Kidney epithelial cell (primary cell): ENCODE results near the gene SMPD2. TPM values are rescaled to one million over a fixed set of nuclear protein-coding genes. Genes with fewer than 3 reads are reported as not detected.
"Not testable (repeated sequence)": the region's sequence is repeated elsewhere in the genome, so short reads cannot be mapped to it uniquely, and the experiment has no call there.

Experiments
- DNase-seq: peaks from one replicate; pipeline ENCODE4 v3.0.0-alpha.2; 2010; ENCODE audit warnings: low read depth
- H3K27me3 ChIP-seq: 2 replicates; pipeline ENCODE4 v1.6.0; 2011; ENCODE audit warnings: low read length; ENCODE audit not compliant: control insufficient read depth, insufficient read depth
- H3K36me3 ChIP-seq: 2 replicates; pipeline ENCODE4 v1.5.1; 2011; ENCODE audit warnings: low read length; ENCODE audit not compliant: control insufficient read depth, insufficient read depth
- H3K4me3 ChIP-seq: 2 replicates; pipeline ENCODE4 v1.5.1; 2011; ENCODE audit warnings: low read depth, mild to moderate bottlenecking, control low read depth, low read length
- CTCF ChIP-seq: IDR thresholded peaks from 2 replicates; pipeline ENCODE4 v1.5.1; 2011; ENCODE audit warnings: mild to moderate bottlenecking, moderate library complexity, low read length, control low read depth, inconsistent platforms; ENCODE audit not compliant: insufficient read depth, poor library complexity, severe bottlenecking
- total RNA-seq: library from RNA; depleted of rRNA; stranded (reverse); fragments of >200 nt; gene quantifications from 2 replicates; pipeline ENCODE4 v1.2.3, GENCODE V29; 2015

SMPD2 gene
- total RNA-seq, 1 donor from 2014 or later: 17.0 TPM

GRCh38 chr6:109460161-109460829, 19.8 kb downstream of the SMPD2 start:
- Histone ChIP-seq H3K36me3 (no peaks in the 10 kb centered on the region), H3K27me3 (no peaks in the 10 kb centered on the region), H3K4me3 (no peak overlapping the region)
- no peak for TF ChIP-seq CTCF
- no peak for DNase-seq

- not testable (repeated sequence) for H3K36me3 ChIP-seq, DNase-seq, H3K4me3 ChIP-seq, H3K27me3 ChIP-seq
These were observed 20.7 kb downstream of the SMPD2 start for GRCh38 chr6:109461205-109461604.

DNA sequence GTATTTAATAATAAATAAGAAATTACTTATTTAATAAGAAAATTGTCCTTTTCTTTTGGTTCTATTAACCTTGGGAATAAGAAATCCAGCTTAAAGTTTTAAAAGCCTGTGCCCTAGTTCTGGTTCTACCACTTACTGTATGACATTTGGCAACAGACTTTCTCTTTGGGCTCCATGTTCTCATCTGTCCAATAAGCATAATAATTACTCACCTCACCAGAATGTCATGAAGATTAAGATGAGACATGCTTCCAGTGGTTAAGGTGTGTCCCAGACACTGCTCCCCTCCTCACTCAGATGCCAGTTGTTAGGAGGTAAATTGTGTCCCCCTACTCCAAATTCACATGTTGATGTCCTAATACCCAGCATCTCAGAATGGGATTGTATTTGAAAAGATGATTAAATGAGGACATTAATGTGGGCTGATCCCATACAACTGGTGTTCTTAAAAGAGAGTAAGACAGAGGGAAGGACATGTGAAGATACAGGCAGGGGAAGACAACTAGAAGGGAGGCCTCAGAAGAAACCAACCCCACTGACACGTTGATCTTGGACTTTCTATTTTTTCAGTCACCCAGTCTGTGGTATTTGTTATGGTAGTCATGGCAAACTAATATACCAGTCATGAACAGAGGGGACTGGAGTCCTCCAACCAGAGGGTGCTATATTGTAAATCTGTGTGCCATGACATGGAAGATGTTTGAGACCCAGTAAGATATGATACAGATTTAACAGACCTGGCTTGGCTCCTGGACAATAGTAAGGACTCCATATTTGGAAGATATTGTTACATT, 21.4 kb downstream of the SMPD2 start:
- no peak for DNase-seq
- TF ChIP-seq CTCF: no peak
- Histone ChIP-seq H3K4me3 (no peak overlapping the region), H3K36me3 (no peaks in the 10 kb centered on the region), H3K27me3 (no peaks in the 10 kb centered on the region)

- Histone ChIP-seq H3K4me3 (no peak overlapping the region), H3K36me3 (no peaks in the 10 kb centered on the region), H3K27me3 (no peaks in the 10 kb centered on the region)
- no peak for DNase-seq
- TF ChIP-seq CTCF: no peak
These were observed 25.2 kb downstream of the SMPD2 start for GRCh38 chr6:109465772-109466171.

DNA sequence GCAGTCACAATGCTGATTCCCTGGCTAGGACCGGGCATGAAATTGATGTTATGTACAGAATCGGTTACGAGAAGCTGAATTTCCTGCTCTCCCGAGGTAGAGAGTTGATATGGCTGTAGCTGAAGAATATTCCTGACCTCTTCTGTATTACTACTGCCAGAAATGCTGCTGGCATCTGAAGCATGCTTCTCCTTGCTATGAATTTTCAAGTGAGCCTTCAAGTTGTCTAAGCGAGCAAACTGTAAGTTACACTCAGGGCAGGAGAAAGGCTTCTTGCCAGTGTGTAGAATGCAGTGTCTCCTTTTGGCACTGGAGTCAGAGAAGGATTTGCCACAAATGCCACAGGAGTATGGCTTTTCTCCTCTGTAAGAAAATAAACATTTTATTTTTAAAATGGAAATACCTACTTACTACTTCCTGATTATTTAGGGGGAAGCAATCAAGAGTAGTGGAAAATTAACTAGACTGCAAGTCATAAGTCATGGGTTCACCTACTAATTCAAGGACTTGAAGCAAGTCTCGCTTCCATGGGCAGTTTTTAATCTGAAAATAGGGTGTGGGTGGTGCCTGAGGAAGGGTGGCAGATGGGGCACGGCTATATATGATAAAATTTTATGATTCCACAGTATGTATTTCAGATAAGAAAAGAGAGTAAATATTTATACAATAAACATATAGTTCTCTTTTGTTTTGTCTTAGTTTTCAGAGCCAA, 25.8 kb downstream of the SMPD2 start:
- no peaks in the 10 kb centered on the region for H3K36me3 ChIP-seq
- H3K27me3 ChIP-seq: no peaks in the 10 kb centered on the region
- no peak overlapping the region for H3K4me3 ChIP-seq
- no peak for TF ChIP-seq CTCF
- no peak for DNase-seq

DNA sequence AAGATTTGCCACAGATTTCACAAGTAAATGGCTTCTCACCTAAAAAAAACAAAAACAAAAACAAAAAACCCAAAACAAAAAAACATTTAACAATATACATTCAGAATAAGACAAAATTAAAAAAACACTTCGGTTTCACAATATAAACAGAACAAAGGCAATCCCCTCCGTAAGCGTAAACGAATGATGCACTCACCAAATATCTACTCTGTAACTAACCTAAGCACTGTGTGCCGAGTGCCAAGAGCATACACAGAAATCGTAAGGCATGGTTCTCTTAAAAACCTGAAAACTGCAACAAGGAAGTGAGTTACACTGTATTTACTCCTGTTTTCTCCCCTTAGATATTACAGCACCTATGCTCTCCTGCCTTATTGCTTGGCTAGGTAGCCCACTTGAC, 27.2 kb downstream of the SMPD2 start:
- TF ChIP-seq CTCF: no peak
- Histone ChIP-seq H3K36me3 (peaks cover 3% of the 10 kb centered on the region), H3K4me3 (no peak overlapping the region), H3K27me3 (no peaks in the 10 kb centered on the region)
- DNase-seq: no peak
